K562 (cell line): ENCODE measurements around the gene CBX4. TPM values are rescaled to one million over a fixed set of nuclear protein-coding genes. Genes with fewer than 3 reads are reported as not detected.

Experiments
- ESRRB ChIP-seq: fragments of 250-450 bp; sonication (Bioruptor Pico); IDR thresholded peaks from 2 replicates; pipeline ENCODE4 v1.5.0; 2020; ENCODE audit warnings: mild to moderate bottlenecking, moderate library complexity, borderline replicate concordance
- GTF2F1 ChIP-seq: IDR thresholded peaks from 2 replicates; pipeline ENCODE4 v1.6.1; 2011; ENCODE audit warnings: low read depth, low read length, improper control_type of control experiment
- HNRNPUL1 ChIP-seq: fragments of 200-400 bp; formaldehyde crosslinking; IDR thresholded peaks from 2 replicates; pipeline ENCODE4 v1.6.1; 2017; ENCODE audit warnings: low read length
- KDM1A ChIP-seq, 2 experiments: fragments of 450-650 bp; IDR thresholded peaks; 2 replicates each; pipeline ENCODE4 v1.6.1; 2016; ENCODE audit warnings: mild to moderate bottlenecking in 2 of 2
- MTF1 ChIP-seq: fragments of 250-450 bp; sonication (Bioruptor Pico); IDR thresholded peaks from 2 replicates; pipeline ENCODE4 v1.9.0; 2021; ENCODE audit warnings: moderate library complexity, mild to moderate bottlenecking, inconsistent platforms, borderline replicate concordance
- NFE2 ChIP-seq: IDR thresholded peaks from 2 replicates; pipeline ENCODE4 v1.6.1; 2014; ENCODE audit warnings: antibody characterized with exemption, low read depth
- PHB ChIP-seq: fragments of 250-450 bp; sonication (Bioruptor Pico); IDR thresholded peaks from 2 replicates; pipeline ENCODE4 v1.5.0; 2021
- PHF8 ChIP-seq: fragments of 200-600 bp; sonication (generic); IDR thresholded peaks from 2 replicates; pipeline ENCODE4 v1.6.1; 2012; ENCODE audit warnings: mixed run types, mild to moderate bottlenecking, inconsistent platforms, low read length, moderate library complexity, borderline replicate concordance
- SNRNP70 ChIP-seq: fragments of 200-400 bp; formaldehyde crosslinking; optimal IDR thresholded peaks from 2 replicates; pipeline ENCODE3; 2017; ENCODE audit warnings: low read depth, low read length
- TBL1XR1 ChIP-seq, 2 experiments: IDR thresholded peaks; 2 replicates each; pipeline ENCODE4 v1.6.1; 2012; ENCODE audit warnings: improper control_type of control experiment in 2 of 2, low read length in 2 of 2, mild to moderate bottlenecking in 1 of 2
- ZBTB33 ChIP-seq: sonication (generic); formaldehyde crosslinking; IDR thresholded peaks from 2 replicates; pipeline ENCODE4 v1.8.1; 2023; ENCODE audit warnings: mild to moderate bottlenecking, missing genetic modification reagents
- ZBTB34 ChIP-seq: fragments of 250-450 bp; sonication (Bioruptor Pico); IDR thresholded peaks from 2 replicates; pipeline ENCODE4 v1.8.0; 2021; ENCODE audit warnings: mild to moderate bottlenecking, moderate library complexity
- ZNF174 ChIP-seq: fragments of 250-450 bp; sonication (Bioruptor Pico); IDR thresholded peaks from 2 replicates; pipeline ENCODE4 v1.4.0; 2020; ENCODE audit warnings: mild to moderate bottlenecking
- ZNF175 ChIP-seq: fragments of 200-800 bp; sonication (Bioruptor generic); IDR thresholded peaks from 2 replicates; pipeline ENCODE4 v1.6.1; 2016; ENCODE audit warnings: low read depth, mild to moderate bottlenecking, missing genetic modification characterization, missing compliant biosample characterization
- ZNF639 ChIP-seq, 2 experiments: fragments of 200-800 bp in 1 of 2; sonication (Bioruptor generic) in 1 of 2; sonication (generic) in 1 of 2; formaldehyde crosslinking in 1 of 2; IDR thresholded peaks in 1 of 2; conservative IDR thresholded peaks in 1 of 2; 2 replicates each; pipeline versions ENCODE4 v1.5.0 to v1.6.1; 2016 to 2020; ENCODE audit warnings: missing compliant biosample characterization in 1 of 2, missing genetic modification characterization in 1 of 2, missing genetic modification reagents in 1 of 2
- ZNF695 ChIP-seq: fragments of 450-650 bp; formaldehyde crosslinking; IDR thresholded peaks from 2 replicates; pipeline ENCODE4 v1.4.0; 2020; ENCODE audit warnings: mild to moderate bottlenecking, moderate library complexity
- polyA plus RNA-seq, 8 experiments: library from polyadenylated mRNA; depleted of rRNA in 4 of 8; stranded (reverse) in 5 of 8; unstranded in 3 of 8; fragments of >200 nt; fragmentation: Nextera tagmentation in 2 of 8; fragmentation: Illumina TruSeq in 1 of 8; extraction: Ambion mirVana in 2 of 8; extraction: Trizol in 1 of 8; gene quantifications; 2 replicates each; pipeline versions ENCODE4 v1.2.1 to v1.2.3, GENCODE V29; 2011 to 2014; ENCODE audit warnings: inconsistent platforms in 1 of 8, missing spikeins in 1 of 8
- total RNA-seq, 7 experiments: library from RNA; depleted of rRNA in 6 of 7; stranded (reverse); fragments of >200 nt in 6 of 7; fragmentation: Illumina TruSeq in 2 of 7; extraction: Trizol in 2 of 7; gene quantifications; 2 replicates each; pipeline versions ENCODE4 v1.2.1 to v1.2.3, GENCODE V29; 2011 to 2021; ENCODE audit warnings: low replicate concordance in 1 of 7
- TF ChIP-seq, protein P1 (sequence below): fragments of 450-650 bp; formaldehyde crosslinking; IDR thresholded peaks from 2 replicates; pipeline ENCODE4 v1.4.0; 2020; ENCODE audit warnings: mild to moderate bottlenecking, moderate library complexity
- TF ChIP-seq, protein P2 (sequence below): fragments of 450-650 bp; formaldehyde crosslinking; IDR thresholded peaks from 2 replicates; pipeline ENCODE4 v1.4.0; 2020; ENCODE audit warnings: mild to moderate bottlenecking, mixed read lengths

The CBX4 gene
- total and polyA plus RNA-seq, 9 of the 15 experiments (the other 6 are each of a cell fraction or from before 2014, with no cell fraction given): 0.98 to 50.5 (median 10.0) TPM

- TF ChIP-seq, protein P1, sequence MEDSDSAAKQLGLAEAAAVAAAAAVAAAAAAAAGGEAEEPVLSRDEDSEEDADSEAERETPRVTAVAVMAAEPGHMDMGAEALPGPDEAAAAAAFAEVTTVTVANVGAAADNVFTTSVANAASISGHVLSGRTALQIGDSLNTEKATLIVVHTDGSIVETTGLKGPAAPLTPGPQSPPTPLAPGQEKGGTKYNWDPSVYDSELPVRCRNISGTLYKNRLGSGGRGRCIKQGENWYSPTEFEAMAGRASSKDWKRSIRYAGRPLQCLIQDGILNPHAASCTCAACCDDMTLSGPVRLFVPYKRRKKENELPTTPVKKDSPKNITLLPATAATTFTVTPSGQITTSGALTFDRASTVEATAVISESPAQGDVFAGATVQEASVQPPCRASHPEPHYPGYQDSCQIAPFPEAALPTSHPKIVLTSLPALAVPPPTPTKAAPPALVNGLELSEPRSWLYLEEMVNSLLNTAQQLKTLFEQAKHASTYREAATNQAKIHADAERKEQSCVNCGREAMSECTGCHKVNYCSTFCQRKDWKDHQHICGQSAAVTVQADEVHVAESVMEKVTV (CRISPR knock-in tag): peak; percentile 60
- TF ChIP-seq MTF1 (no peak), ZBTB34 (CRISPR knock-in tag) (no peak), ZNF639 (CRISPR knock-in tag; conservative IDR thresholded peaks at IDR 0.05 in 1 of 2, IDR thresholded peaks at IDR 0.05 in 1 of 2) (peak in 1 of 2 experiments; percentile 99; a peak in 2 of 4 replicates), SNRNP70 (no peak), GTF2F1 (no peak), ZNF175 (CRISPR knock-in tag) (peak; percentile 50; the same call in 1 of the 2 replicates), KDM1A (IDR thresholded peaks at IDR 0.05) (peak in 1 of 2 experiments; percentile 57; a peak in 2 of 4 replicates), ESRRB (no peak), TBL1XR1 (IDR thresholded peaks at IDR 0.05; ENCODE audit: low read length in 2 of 2) (peak in 1 of 2 experiments; percentile 51; a peak in 1 of 4 replicates), ZNF695 (no peak), ZNF174 (no peak), HNRNPUL1 (no peak), PHB (CRISPR knock-in tag) (0 out of 2 replicates have a peak, but pooled peaks have one; percentile 61), PHF8 (peak; percentile 82; the same call in 1 of the 2 replicates), NFE2 (no peak), ZBTB33 (peak; percentile 84)
- TF ChIP-seq, protein P2, sequence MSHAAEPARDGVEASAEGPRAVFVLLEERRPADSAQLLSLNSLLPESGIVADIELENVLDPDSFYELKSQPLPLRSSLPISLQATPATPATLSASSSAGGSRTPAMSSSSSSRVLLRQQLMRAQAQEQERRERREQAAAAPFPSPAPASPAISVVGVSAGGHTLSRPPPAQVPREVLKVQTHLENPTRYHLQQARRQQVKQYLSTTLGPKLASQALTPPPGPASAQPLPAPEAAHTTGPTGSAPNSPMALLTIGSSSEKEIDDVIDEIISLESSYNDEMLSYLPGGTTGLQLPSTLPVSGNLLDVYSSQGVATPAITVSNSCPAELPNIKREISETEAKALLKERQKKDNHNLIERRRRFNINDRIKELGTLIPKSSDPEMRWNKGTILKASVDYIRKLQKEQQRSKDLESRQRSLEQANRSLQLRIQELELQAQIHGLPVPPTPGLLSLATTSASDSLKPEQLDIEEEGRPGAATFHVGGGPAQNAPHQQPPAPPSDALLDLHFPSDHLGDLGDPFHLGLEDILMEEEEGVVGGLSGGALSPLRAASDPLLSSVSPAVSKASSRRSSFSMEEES (CRISPR knock-in tag): no peak; the same call in 1 of the 2 replicates
Measured at GRCh38 chr17:79839356-79840268, at the start of gene CBX4 (continued).
